SK-N-SH (cell line): Measurements from ENCODE around the gene OBI1.

Experiments used
- CTCF ChIP-seq: fragments of 200-600 bp; sonication (generic); IDR thresholded peaks from 2 replicates; pipeline ENCODE4 v1.6.1; 2017; ENCODE audit warnings: antibody characterized with exemption, mild to moderate bottlenecking, moderate library complexity
- RFX5 ChIP-seq: IDR thresholded peaks from 2 replicates; pipeline ENCODE4 v1.6.1; 2012; ENCODE audit warnings: mild to moderate bottlenecking, improper control_type of control experiment, low read length

- TF ChIP-seq RFX5 (no peak), CTCF (no peak)
Observed at GRCh38 chr13:78625384-78625783, 33.6 kb downstream of the OBI1 start.
